ENCODE measurements around the gene KCNA4. TPM values are rescaled to one million over a fixed set of nuclear protein-coding genes. Genes with fewer than 3 reads are reported as not detected.

Gene KCNA4
- total and polyA plus RNA-seq, 2 of the 4 experiments (the other 2 are of a cell fraction) = not detected

DNA sequence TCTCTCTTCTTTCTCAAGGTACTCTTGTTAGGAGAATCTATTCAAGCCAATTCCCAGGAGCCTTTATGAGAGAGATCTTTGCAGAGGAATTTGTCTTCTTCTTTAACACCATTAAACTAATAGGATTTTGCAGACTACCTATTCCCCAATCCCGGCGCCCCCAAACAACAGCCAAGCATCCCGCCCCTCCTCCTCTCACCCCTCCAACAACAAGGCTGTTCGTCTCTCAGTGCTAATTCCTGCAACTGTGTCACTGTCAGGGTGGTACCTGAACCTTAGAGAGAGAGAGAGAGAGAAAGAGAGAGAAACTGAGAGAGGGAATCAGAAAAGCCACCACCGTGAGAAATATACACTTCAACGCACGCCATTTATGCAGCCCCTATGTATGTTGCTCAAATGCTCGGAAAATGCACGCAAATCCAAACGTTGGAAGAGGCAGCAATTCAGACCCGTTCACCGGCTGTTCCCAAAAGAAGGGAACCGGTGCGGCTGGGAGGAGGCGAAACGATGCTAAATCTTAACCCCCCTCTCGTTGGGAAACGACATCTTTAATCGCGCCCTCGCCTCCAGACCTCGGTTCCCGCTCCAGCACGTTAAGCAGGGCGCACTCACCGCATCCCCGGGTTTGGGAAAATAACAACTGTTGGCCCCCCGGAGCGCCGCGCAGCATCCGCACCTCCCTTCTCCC, 961 bp downstream of the KCNA4 start:
- H3K14ac ChIP-seq (replicated peaks; ENCODE audit: low read depth, low read length) = no peak overlapping the region
- H3K18ac ChIP-seq (ENCODE audit: low read depth, low read length) = no peak overlapping the region
- in situ Hi-C loops (cut with MboI; ENCODE audit: low sequenced_read_pairs) = no loop called here
- no peaks in the 10 kb centered on the region for H3K9me1 ChIP-seq (ENCODE audit: insufficient read depth, low read length)
- no peak overlapping the region for H4K8ac ChIP-seq (ENCODE audit: low read depth in 2 of 2, low read length in 2 of 2)
- CTCF ChIA-PET = no interaction called here
- no peaks in the 10 kb centered on the region for H3K36me3 ChIP-seq (ENCODE audit: control insufficient read depth, insufficient read depth, low read length)
- intact Hi-C loops (cut with micrococcal nuclease) = no loop called here
- no peaks in the 10 kb centered on the region for H4K20me1 ChIP-seq (ENCODE audit: insufficient read depth, low read length)
- TF ChIP-seq POLR2A (IDR thresholded peaks at IDR 0.05; ENCODE audit: low read depth, low read length) (no peak), CEBPB (IDR thresholded peaks at IDR 0.05; ENCODE audit: low read depth, low read length) (no peak), FOS (IDR thresholded peaks at IDR 0.05; ENCODE audit: low read depth, low read length) (no peak), MAZ (IDR thresholded peaks at IDR 0.05; ENCODE audit: borderline replicate concordance, low read depth, low read length) (no peak), BHLHE40 (IDR thresholded peaks at IDR 0.05; ENCODE audit: low read depth, low read length) (no peak), CHD1 (IDR thresholded peaks at IDR 0.05; ENCODE audit: low read depth, low read length) (no peak), RFX5 (IDR thresholded peaks at IDR 0.05; ENCODE audit: low read depth, low read length) (no peak), NFE2L2 (IDR thresholded peaks at IDR 0.05; ENCODE audit: low read depth, low read length) (no peak), SMC3 (IDR thresholded peaks at IDR 0.05; ENCODE audit: low read depth, low read length) (no peak), RAD21 (IDR thresholded peaks at IDR 0.05; ENCODE audit: low read length) (no peak)
- TF ChIP-seq, protein P1, sequence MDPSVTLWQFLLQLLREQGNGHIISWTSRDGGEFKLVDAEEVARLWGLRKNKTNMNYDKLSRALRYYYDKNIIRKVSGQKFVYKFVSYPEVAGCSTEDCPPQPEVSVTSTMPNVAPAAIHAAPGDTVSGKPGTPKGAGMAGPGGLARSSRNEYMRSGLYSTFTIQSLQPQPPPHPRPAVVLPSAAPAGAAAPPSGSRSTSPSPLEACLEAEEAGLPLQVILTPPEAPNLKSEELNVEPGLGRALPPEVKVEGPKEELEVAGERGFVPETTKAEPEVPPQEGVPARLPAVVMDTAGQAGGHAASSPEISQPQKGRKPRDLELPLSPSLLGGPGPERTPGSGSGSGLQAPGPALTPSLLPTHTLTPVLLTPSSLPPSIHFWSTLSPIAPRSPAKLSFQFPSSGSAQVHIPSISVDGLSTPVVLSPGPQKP (IDR thresholded peaks at IDR 0.05; ENCODE audit: borderline replicate concordance, low read depth, low read length) = no peak
- TF ChIP-seq, protein P2, sequence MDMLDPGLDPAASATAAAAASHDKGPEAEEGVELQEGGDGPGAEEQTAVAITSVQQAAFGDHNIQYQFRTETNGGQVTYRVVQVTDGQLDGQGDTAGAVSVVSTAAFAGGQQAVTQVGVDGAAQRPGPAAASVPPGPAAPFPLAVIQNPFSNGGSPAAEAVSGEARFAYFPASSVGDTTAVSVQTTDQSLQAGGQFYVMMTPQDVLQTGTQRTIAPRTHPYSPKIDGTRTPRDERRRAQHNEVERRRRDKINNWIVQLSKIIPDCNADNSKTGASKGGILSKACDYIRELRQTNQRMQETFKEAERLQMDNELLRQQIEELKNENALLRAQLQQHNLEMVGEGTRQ (IDR thresholded peaks at IDR 0.05; ENCODE audit: low read depth, low read length) = no peak
- H2BK20ac ChIP-seq (ENCODE audit: low read depth, low read length) = no peak overlapping the region
- H4K5ac ChIP-seq (ENCODE audit: low read depth, low read length) = no peak overlapping the region
- no peak overlapping the region for H3K4me2 ChIP-seq (ENCODE audit: low read depth, low read length)
- H2AK9ac ChIP-seq (replicated peaks; ENCODE audit: low read depth, low read length, poor library complexity) = no peak overlapping the region
- peak overlapping the region; percentile 37 for H2AFZ ChIP-seq (replicated peaks; ENCODE audit: low read length, poor library complexity)
- no peaks in the 10 kb centered on the region for H3K79me1 ChIP-seq (ENCODE audit: low read depth in 1 of 2, low read length in 2 of 2)
- no peak overlapping the region for H3K4me3 ChIP-seq (ENCODE audit: insufficient read depth, low read depth, low read length)
- no peak overlapping the region for H3K27ac ChIP-seq (ENCODE audit: insufficient read depth, low read length)
- H3K9me3 ChIP-seq (ENCODE audit: control insufficient read depth, insufficient read depth, low read length) = no peaks in the 10 kb centered on the region; the same call in 1 of the 2 replicates
- no peak overlapping the region for H3K9ac ChIP-seq (ENCODE audit: low read depth, low read length)
- H2AK5ac ChIP-seq (ENCODE audit: low read depth, low read length) = no peak overlapping the region
- no peak overlapping the region for H2BK15ac ChIP-seq (ENCODE audit: low read depth, low read length)
- DNase-seq = no peak
- no peak for ATAC-seq (ENCODE audit: low read depth)
- POLR2A ChIA-PET (ENCODE audit: unreplicated experiment) = no interaction called here
- H2BK5ac ChIP-seq (ENCODE audit: low read depth, low read length, poor library complexity, severe bottlenecking) = no peak overlapping the region
- dilution Hi-C loops (cut with HindIII; ENCODE audit: low sequenced_read_pairs, unreplicated experiment) = no loop called here
- no CpG with 5 or more reads among the region's 32 CpGs for WGBS, 2 experiments (ENCODE audit: extremely low coverage in 2 of 2, insufficient read length in 1 of 2)
- H2BK120ac ChIP-seq (ENCODE audit: low read depth, low read length) = no peak overlapping the region
- no peak overlapping the region for H4K91ac ChIP-seq (ENCODE audit: insufficient read depth, low read depth, low read length)
- H3K27me3 ChIP-seq (ENCODE audit: control insufficient read depth, insufficient read depth, low read length) = peaks cover 19% of the 10 kb centered on the region
- H3K4ac ChIP-seq (ENCODE audit: low read depth, low read length) = no peak overlapping the region
- H3K23ac ChIP-seq (ENCODE audit: low read depth, low read length) = no peak overlapping the region
- no TSS peak for BruUV-seq (replicated peaks)
- H3K56ac ChIP-seq (ENCODE audit: extremely low read depth, insufficient read depth, low read length) = no peak overlapping the region
- H3K4me1 ChIP-seq (ENCODE audit: control insufficient read depth, insufficient read depth, low read length) = no peaks in the 10 kb centered on the region

Measured in IMR-90 (cell line).